Tibial nerve (tissue), 4 donors: ENCODE data around the gene ANKRD37. TPM values are rescaled to one million over a fixed set of nuclear protein-coding genes. Genes with fewer than 3 reads are reported as not detected.

Experiments used
- DNase-seq, 2 donors: peaks; one replicate each; pipeline ENCODE4 v3.0.0-alpha.2; 2019; ENCODE audit warnings: low spot score in 2 of 2
- H3K27ac ChIP-seq, 4 donors: fragments of 200-600 bp; sonication (generic) in 3 of 4; one replicate each; pipeline ENCODE4 v1.5.1; 2017 to 2019; ENCODE audit warnings: mild to moderate bottlenecking in 1 of 4
- H3K27me3 ChIP-seq, 2 donors: fragments of 200-600 bp; sonication (generic) in 1 of 2; one replicate each; pipeline versions ENCODE4 v1.5.1 to v1.6.0; 2017 to 2019
- H3K36me3 ChIP-seq, 3 donors: fragments of 200-600 bp; sonication (generic); one replicate each; pipeline ENCODE4 v1.5.1; 2018 to 2019
- H3K4me1 ChIP-seq, 4 donors: fragments of 200-600 bp; sonication (generic) in 3 of 4; one replicate each; pipeline ENCODE4 v1.5.1; 2017 to 2019
- H3K4me3 ChIP-seq, 4 donors: fragments of 200-600 bp; sonication (generic) in 3 of 4; one replicate each; pipeline ENCODE4 v1.5.1; 2017 to 2019; ENCODE audit warnings: mild to moderate bottlenecking in 1 of 4, moderate library complexity in 1 of 4
- H3K9me3 ChIP-seq, 4 donors: fragments of 200-600 bp; sonication (generic) in 3 of 4; one replicate each; pipeline ENCODE4 v1.5.1; 2017 to 2019
- CTCF ChIP-seq, 5 experiments: fragments of 200-600 bp in 3 of 5; fragments of 450-650 bp in 2 of 5; sonication (generic) in 3 of 5; IDR thresholded peaks; one replicate each; pipeline ENCODE4 v1.5.1; 2016 to 2019; ENCODE audit warnings: antibody characterized with exemption in 5 of 5, mild to moderate bottlenecking in 3 of 5, moderate library complexity in 2 of 5
- EP300 ChIP-seq, 2 donors: sonication (generic); formaldehyde crosslinking; IDR thresholded peaks; one replicate each; pipeline ENCODE4 v1.6.1; 2017; ENCODE audit warnings: antibody characterized with exemption in 2 of 2, mild to moderate bottlenecking in 1 of 2
- POLR2A ChIP-seq, 2 donors: fragments of 450-650 bp; IDR thresholded peaks; one replicate each; pipeline ENCODE4 v1.6.1; 2017; ENCODE audit warnings: antibody characterized with exemption in 2 of 2, mild to moderate bottlenecking in 2 of 2, moderate library complexity in 2 of 2
- WGBS, 2 donors: methylation state at CpG; one replicate each; pipeline ENCODE4 v1.1.5; 2018; 5-methylcytosine and 5-hydroxymethylcytosine counted together
- total RNA-seq, 4 donors: library from RNA; depleted of rRNA; stranded (reverse); fragments of >200 nt; gene quantifications; one replicate each; pipeline ENCODE4 v1.1.0, GENCODE V29; 2016

ANKRD37 gene
- total RNA-seq, 4 donors from 2014 or later: 9.6 to 38.4 (median 30.6) TPM

GRCh38 chr4:185390941-185391340 is 5.7 kb upstream of the ANKRD37 start:
- Histone ChIP-seq H3K4me3 (no peak overlapping the region), H3K9me3 (no peaks in the 10 kb centered on the region), H3K4me1 (peaks cover 0 to 14% (median 3%) of the 10 kb centered on the region in 4 donors), H3K27ac (no peak overlapping the region), H3K27me3 (no peaks in the 10 kb centered on the region), H3K36me3 (peaks cover 0 to 5% (median 0%) of the 10 kb centered on the region in 3 donors)
- DNase-seq: no peak
- 84 to 94% methylated on average over 6 of the region's 6 CpGs for WGBS, 2 donors
- TF ChIP-seq POLR2A (IDR thresholded peaks at IDR 0.05) (no peak), EP300 (IDR thresholded peaks at IDR 0.05) (no peak)

GRCh38 chr4:185392156-185392555 is 4.5 kb upstream of the ANKRD37 start:
- Histone ChIP-seq H3K9me3 (no peaks in the 10 kb centered on the region), H3K27me3 (no peaks in the 10 kb centered on the region), H3K4me3 (no peak overlapping the region), H3K36me3 (peaks cover 0 to 5% (median 0%) of the 10 kb centered on the region in 3 donors), H3K27ac (no peak overlapping the region), H3K4me1 (peaks cover 0 to 15% (median 5%) of the 10 kb centered on the region in 4 donors)
- DNase-seq: no peak
- TF ChIP-seq CTCF (IDR thresholded peaks at IDR 0.05) (no peak), EP300 (IDR thresholded peaks at IDR 0.05) (no peak), POLR2A (IDR thresholded peaks at IDR 0.05) (no peak)
- 83 to 87% methylated on average over 1 of the region's 1 CpG for WGBS, 2 donors

GRCh38 chr4:185394568-185395237 is 1.9 kb upstream of the ANKRD37 start:
- Histone ChIP-seq H3K9me3 (no peaks in the 10 kb centered on the region), H3K27ac (peak overlapping the region; percentile 97 to 100 (median 100)), H3K4me1 (peaks cover 0 to 40% (median 7%) of the 10 kb centered on the region in 4 donors), H3K4me3 (peak overlapping the region; percentile 87 to 98 (median 96)), H3K27me3 (no peaks in the 10 kb centered on the region), H3K36me3 (no peaks in the 10 kb centered on the region)
- TF ChIP-seq CTCF (IDR thresholded peaks at IDR 0.05): no peak
- TF ChIP-seq POLR2A (IDR thresholded peaks at IDR 0.05): no peak
- no peak for TF ChIP-seq EP300 (IDR thresholded peaks at IDR 0.05)
- DNase-seq: no peak
- WGBS, 2 donors: 40 to 43% methylated on average over 12 of the region's 12 CpGs

GRCh38 chr4:185395238-185395955 is 1.2 kb upstream of the ANKRD37 start, which contains the start of gene LRP2BP:
TSS of gene LRP2BP (minus strand) at chr4:185395924. CDS start at chr4:185378186, 17,738 bp downstream.
- TF ChIP-seq CTCF (IDR thresholded peaks at IDR 0.05): no peak
- TF ChIP-seq EP300 (IDR thresholded peaks at IDR 0.05): peak in 1 of 2 donors; percentile 81
- 2% methylated on average over 12 of the region's 12 CpGs for WGBS, 2 donors
- peaks cover 0 to 5% (median 0%) of the 10 kb centered on the region in 3 donors for H3K36me3 ChIP-seq
- H3K27me3 ChIP-seq: no peaks in the 10 kb centered on the region
- no peaks in the 10 kb centered on the region for H3K9me3 ChIP-seq
- peaks cover 0 to 47% (median 7%) of the 10 kb centered on the region in 4 donors for H3K4me1 ChIP-seq
- no peak for DNase-seq
- H3K27ac ChIP-seq: peak within 1 kb of the TSS; percentile 97 to 100 (median 100)
- peak within 1 kb of the TSS; percentile 87 to 98 (median 96) for H3K4me3 ChIP-seq

- Histone ChIP-seq H3K4me1 (peaks cover 0 to 55% (median 7%) of the 10 kb centered on the region in 4 donors), H3K36me3 (peaks cover 0 to 12% (median 0%) of the 10 kb centered on the region in 3 donors), H3K9me3 (no peaks in the 10 kb centered on the region), H3K27me3 (no peaks in the 10 kb centered on the region), H3K27ac (peak overlapping the region; percentile 97 to 100 (median 100)), H3K4me3 (peak overlapping the region; percentile 87 to 98 (median 96))
- 0% methylated on average over 11 to 64 of the region's 98 CpGs for WGBS, 2 donors
- TF ChIP-seq POLR2A (IDR thresholded peaks at IDR 0.05): peak; percentile 88 to 91
- TF ChIP-seq CTCF (IDR thresholded peaks at IDR 0.05): peak in 1 of 5 experiments; percentile 33
- TF ChIP-seq EP300 (IDR thresholded peaks at IDR 0.05): peak; percentile 59 to 98
- peak; percentile 91 to 94 for DNase-seq
These were observed 501 bp upstream of the ANKRD37 start for GRCh38 chr4:185395956-185396723.
